GM21723 (cell line): ENCODE results near the gene ISG20L2.
"Not testable (repeated sequence)": the region's sequence is repeated elsewhere in the genome, so short reads cannot be mapped to it uniquely, and the experiment has no call there.

Source experiments
- ATAC-seq: cut with Tn5 transposase; IDR thresholded peaks from one replicate; pipeline ENCODE4 v1.9.1; 2021; ENCODE audit warnings: mild to moderate bottlenecking, moderate library complexity; ENCODE audit not compliant: unreplicated experiment

The ISG20L2 gene, protein sequence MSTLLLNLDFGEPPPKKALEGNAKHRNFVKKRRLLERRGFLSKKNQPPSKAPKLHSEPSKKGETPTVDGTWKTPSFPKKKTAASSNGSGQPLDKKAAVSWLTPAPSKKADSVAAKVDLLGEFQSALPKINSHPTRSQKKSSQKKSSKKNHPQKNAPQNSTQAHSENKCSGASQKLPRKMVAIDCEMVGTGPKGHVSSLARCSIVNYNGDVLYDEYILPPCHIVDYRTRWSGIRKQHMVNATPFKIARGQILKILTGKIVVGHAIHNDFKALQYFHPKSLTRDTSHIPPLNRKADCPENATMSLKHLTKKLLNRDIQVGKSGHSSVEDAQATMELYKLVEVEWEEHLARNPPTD

DNA sequence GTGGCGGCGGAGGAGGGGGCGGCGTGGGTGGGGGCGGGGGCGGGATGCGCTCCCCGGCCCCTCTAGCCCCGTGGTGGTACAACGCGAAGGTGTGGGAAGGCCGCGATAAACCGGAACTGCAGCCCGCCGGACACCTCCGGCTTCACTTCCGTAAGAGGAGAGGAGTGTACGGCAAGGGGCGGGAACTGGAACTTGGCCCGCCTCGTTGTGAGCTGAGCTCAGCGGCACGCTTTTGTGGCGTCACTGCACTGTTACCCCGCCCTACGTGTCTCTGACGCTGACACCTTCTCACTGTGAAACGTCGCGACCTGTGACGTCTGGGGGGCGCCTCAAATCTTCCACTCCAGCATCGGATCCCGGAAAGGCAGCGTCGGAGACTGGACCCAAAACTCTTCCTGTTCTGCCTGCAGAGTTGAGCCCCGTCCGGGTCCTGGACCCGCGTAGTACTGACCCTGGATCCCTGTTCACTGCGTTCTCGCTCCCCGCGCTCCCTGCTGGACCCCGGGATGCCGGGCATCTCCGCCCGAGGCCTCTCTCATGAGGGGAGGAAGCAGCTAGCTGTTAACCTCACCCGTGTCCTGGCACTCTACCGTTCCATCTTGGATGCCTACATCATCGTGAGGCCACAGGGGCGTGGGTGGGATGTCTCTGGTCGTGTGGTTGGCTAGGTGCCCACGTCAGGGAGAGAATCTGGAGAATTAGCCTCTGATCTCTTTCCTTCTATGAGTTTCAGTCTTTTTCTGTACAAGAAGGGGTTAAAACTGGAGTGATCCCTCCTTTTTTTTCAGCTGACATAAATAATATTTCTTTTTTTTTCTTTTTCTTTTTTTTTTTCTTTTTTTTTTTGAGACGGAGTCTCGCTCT, at the start of gene ISG20L2:
ISG20L2 (minus strand) TSS at position 168 of the 864 bp plus-strand sequence. CDS start 1,114 bp downstream, outside the sequence.
- ATAC-seq = peak; percentile 87

DNA sequence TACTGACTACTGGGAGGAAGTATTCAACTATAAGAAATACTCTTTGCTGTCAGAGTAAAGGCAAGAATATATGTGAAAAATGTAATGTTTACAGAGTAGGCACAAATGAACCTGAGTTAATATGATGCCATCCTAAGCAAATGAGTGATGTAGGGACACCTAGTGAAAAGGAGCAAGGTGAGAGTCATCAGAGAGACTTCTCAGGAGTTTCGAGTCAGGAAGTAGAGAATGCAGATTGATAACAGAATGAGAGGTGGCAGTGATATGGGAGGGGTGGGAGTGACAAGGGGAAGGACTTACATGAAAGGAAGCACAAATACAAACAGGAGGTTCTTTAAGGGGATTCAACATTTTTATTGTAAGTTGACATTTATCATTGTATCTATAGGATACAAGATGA, 49.0 kb upstream of the ISG20L2 start:
- ATAC-seq = no peak

DNA sequence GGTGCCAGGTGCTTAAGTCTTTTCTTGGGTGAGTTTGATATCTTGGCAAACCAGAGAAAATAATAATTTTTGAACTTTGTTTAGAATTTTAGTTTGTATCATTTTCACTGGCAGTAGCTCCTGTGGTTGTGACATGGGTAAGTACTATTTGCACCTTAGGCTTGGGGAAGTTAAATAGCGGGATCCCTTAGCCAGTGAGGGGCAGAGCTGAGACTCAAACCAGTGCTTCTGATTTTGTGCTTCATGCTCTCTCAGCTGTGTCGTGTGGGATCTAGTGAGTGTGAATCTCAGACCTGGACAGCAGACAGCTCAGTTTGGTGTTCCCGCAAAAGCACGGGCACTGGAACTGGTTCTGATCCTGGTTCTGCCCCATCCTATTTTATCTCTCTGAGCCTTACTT, 48.4 kb upstream of the ISG20L2 start:
- no peak for ATAC-seq

DNA sequence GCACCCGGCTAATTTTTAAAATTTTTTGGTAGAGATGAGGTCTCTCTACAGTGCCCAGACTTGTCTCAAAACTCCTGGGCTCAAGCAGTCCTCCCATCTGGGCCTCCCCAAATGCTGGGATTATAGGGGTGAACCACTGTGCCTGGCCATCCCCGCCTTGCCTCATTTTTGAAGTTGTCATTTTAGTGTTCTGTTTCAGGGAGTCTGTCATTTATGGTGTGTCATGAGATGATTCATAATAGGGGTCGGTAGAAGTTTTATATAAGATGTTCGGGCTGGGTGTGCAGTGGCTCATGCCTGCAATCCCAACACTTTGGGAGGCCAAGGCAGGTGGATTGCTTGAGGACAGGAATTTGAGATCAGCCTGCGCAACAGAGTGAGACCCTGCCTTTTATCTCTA, 47.2 kb upstream of the ISG20L2 start:
- no peak for ATAC-seq

DNA sequence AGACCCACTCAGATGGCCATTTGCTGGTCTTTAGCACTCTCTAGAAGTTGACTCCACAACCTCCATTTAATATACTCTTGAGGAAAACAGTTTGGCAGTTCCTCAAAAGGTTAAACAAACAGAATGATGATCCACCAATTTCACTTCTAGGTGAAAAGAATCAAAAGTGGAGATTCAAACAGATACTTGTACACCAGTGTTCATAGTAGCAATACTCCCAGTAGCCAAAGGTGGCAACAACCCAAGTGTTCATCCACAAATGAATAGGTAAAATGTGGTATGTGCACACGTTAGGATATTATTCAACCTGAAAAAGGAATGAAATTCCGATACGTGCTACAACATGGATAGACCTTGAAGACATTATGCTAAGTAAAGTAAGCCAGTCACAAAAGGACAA, 45.0 kb upstream of the ISG20L2 start:
- ATAC-seq = no peak

DNA sequence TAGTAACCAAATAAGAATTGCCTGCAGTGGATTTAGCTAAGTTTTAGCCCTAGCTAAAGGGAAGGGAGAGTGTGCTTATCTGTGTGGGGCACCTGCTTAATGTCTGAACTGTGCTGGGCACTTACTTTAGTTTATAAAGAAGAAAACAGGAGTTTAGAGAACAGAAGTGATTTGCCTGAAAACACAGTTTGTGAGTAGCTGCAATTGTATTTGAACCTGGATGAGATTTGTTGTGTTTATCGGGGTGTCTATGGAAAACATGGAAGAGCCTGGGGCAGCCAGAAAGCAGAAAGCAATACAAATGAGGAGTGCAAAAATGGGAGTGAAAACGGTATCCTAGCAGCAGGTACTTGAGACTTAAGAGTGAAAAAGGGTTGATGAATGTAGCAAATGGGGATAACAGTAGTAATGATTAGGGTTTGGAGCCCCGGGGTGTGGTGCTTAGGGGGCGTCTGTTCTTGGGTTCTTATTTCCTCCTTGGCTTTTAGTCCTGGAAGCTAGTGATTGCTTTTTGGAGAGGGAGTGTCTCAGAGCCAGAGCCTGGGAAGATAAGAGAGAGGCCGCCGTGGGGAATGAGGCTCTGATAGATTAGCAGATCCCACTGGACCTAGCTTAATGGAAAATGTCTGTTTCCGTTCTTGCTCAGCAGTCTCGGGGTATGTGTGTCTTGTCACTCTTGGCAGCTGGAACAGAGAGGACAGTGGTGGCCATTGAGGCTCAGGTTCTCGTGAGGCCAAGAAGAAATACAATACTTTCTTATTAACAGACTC, 44.3 kb upstream of the ISG20L2 start:
- ATAC-seq = no peak

DNA sequence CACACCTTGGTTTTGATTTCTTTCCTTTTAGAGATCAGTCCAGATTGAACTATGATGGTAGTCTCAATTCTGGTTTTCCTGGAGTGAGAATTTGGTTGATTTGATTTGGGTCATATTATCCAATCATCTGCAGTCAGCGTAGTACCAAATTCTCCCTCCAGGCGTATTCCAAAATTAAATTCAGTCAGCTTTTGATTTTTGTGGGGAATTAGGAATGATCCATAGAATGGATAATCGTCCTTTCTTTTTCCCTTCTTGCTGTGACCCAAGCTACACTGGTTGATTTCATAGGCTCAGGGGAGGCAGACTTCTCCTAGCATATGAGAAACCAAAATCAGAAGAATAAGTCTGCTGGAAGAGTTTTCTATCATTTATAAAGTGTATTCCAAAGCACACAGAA, 43.7 kb upstream of the ISG20L2 start:
- no peak for ATAC-seq

DNA sequence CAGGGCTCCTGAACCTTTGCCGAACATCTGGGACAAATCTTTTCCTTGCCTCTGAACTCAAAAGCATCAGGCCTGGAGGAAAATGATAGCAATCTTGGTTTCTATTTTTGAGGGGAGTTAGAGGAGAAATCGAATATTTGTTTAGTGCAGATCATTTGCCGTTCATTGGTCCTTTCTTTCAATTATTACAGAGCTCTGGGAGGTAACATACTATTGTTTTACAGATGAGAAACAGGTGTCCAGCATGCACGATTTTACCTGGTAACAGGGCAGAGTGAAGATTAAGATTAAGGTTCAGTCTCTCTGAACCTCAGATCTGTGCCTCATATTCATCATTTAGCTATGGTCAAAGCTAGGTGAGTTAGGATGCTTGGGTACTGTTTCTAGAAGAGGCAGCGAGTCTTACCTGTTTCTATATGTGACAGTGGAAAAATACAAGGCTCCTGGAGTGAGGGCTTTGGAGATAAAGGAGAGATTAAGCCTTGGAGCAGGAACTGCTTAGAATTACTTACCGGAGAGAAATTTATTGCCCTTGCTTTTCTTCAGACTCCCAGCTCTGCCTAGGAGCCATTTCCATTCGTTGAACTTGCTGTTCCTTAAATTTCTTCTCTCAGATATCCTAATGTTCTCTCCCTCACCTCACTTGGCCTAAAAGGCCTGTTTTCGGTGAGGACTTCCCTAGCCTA, 40.2 kb upstream of the ISG20L2 start:
- no peak for ATAC-seq

DNA sequence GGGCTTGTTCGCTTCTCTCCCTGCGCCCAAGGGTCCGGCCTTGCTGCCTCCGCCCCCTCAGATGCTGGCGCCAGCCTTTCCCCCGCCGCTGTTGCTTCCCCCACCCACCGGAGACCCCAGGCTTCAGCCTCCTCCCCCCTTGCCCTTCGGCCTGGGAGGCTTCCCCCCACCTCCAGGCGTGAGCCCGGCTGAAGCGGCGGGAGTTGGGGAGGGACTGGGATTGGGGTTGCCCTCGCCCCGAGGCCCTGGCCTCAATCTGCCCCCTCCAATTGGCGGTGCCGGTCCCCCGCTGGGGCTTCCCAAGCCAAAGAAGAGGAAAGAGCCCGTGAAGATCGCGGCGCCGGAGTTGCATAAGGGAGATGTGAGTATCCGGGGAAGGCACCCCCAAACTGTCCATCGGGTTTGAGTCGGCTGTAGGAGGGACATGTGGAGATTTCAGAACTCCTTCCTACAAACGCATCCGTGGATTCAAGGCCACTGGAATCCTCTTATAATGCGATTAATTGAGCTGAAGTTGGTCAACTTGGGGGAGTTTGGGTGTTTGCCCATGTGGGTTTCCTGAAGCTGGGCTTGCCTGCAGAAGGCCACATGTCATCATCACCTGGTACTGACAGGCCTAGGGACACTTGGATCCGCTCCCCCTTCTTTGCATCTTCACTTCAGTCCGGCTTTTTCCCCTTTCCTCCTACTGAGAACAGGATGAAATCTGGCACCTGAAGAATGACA, 39.5 kb upstream of the ISG20L2 start:
- peak; percentile 7 for ATAC-seq

DNA sequence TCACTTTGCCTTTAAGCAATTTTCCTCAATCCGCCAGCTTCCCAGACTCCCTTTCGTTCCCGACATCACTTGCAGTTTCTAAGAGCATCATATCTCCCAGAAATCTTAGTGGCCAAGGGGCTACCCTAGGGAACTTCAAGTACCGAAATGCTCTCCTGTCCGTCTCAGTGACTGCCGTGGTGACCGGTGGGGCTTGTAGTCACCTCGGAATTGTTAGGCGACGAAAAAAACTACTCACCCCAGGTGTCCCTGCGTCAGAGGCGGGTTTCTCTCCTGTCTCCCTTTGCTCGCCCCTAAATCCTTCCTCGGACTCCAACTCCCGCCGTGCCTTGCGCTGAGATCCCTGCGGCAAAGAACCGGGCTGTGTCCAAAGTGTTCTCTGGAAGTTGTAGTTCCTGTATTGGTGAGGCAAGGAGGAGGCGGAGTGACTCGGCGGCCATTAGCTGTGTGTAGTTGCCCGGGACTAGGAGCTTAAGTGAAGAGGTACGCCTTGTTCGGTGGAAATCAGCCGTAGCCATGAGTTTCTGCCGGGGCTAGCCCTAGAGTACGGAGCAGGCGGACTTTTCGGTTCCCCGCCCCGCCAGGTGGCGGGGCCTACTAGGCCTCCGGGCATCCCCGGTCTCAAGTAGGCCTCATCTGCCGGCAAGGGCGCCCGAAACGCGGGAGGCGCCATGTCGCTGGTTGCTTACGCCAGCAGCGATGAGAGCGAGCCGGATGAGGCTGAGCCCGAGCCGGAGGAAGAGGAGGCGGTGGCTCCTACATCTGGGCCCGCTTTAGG, 38.7 kb upstream of the ISG20L2 start, which contains the start of gene PRCC:
PRCC (plus strand) TSS at position 435 of the 778 bp plus-strand sequence; CDS start at position 672, 237 bp downstream.
- ATAC-seq = peak; percentile 93

DNA sequence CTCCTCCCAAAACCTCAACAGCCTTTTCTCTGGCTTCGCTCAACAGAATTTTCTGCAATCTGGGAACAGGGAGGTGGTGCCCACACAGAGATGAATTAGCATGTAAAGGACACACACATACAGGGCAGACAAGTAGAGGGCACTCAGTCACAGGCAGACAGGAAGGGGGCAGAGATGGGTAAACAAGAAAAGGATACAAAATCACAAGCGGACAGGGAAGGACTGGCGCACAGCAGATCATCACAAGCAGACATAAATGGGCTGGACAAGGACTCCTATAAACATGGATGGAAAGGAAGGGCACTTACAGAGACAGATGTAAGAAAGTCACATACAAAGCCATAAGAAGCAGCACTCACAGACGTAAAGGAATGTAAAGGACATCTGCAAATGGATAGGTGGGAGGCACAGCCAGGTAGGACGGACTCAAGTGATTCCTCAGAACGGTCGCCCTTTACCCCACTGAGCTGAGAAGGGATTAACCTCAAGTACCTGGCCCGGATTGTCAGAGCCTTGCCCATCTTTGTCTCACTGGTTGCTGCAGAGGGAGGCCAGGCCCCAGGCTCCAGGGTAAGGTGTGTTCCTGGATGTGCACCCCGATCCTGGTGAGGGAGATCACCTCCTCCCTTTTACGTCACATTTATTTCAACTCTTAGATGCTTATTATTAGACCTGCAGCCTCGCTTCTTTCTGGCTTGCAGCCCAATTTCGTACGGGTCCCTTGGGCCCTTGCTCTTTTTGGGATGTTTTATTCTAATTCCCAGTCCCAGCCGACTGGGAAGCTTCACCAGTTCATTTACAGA, 37.9 kb upstream of the ISG20L2 start:
- ATAC-seq = peak; percentile 9

DNA sequence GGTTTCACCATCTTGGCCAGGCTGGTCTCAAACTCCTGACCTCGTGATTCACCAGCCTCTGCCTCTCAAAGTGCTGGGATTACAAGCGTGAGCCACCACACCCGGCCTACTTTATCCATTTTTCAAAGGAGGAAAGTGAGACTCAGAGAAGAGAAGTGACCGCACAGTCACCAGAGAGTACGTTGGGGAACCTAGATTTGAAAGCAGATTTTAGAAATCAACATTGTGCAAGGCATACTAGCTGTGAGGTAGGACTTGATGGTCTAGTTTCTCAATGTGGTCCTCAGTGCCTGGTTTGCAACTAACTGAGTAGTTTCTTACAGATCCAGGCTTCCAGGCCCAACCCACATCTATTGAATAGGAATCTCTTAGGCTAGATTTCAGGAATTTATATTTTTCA, 37.1 kb upstream of the ISG20L2 start:
- no peak for ATAC-seq

DNA sequence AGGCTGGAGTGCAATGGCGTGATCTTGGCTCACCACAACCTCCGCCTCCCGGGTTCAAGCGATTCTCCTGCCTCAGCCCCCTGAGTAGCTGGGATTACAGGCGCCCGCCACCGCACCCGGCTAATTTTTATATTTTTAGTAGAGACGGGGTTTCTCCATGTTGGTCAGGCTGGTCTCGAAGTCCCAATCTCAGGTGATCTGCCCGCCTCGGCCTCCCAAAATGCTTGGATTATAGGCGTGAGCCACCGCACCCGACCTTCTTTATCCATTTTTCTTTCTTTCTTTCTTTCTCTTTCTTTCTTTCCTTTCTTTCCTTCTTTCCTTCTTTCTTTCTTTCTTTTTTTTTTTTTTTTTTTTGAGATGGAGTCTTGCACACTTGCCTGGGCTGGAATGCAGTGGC, 36.6 kb upstream of the ISG20L2 start:
- ATAC-seq = not testable (repeated sequence)

DNA sequence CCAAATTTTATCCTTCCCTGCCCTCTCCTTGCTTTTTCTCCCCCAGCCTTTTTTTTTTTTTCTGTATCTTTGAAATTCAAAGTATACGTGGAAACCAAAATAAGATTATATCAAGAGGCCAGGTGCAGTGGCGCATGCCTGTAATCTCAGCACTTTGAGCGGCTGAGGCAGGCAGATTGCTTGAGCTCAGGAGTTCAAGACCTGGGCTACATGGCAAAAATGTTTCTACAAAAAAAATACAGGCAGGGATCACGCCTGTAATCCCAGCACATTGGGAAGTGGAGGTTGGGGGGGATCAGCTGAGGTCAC, 32.2 kb upstream of the ISG20L2 start:
- no peak for ATAC-seq

DNA sequence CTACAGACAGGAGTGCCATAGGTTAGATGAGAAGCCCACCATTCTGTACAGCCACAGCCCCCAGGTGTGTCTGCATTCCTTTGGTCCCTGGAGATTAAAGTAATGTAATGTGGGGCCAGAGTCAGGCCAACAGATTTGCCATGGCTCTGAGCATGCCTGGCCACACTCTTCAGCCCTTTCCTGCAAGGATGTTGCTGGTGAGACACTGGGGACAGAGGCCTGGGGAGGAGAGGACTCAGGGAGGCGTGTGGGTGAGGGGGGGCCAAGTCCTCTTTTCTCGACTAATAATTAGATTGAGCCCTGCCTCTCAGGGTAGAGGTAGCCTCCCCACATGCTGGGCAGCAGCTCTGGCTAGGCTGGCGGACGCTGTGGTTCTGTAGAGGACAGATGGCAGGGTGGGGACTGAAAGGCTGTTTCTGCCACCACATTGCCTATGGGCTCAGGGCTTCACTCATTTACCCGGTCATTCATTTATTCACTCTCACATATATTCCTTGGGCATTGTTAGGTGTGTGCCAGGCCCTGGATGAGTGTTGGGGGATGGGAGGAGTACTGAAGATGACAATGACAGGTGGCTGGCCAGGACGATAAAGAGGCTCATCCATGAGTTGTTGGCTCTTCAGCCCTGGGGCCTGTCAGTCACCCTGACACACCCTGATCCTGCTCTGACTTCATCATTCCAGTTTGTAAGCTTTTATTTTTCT, 31.7 kb upstream of the ISG20L2 start:
- no peak for ATAC-seq

DNA sequence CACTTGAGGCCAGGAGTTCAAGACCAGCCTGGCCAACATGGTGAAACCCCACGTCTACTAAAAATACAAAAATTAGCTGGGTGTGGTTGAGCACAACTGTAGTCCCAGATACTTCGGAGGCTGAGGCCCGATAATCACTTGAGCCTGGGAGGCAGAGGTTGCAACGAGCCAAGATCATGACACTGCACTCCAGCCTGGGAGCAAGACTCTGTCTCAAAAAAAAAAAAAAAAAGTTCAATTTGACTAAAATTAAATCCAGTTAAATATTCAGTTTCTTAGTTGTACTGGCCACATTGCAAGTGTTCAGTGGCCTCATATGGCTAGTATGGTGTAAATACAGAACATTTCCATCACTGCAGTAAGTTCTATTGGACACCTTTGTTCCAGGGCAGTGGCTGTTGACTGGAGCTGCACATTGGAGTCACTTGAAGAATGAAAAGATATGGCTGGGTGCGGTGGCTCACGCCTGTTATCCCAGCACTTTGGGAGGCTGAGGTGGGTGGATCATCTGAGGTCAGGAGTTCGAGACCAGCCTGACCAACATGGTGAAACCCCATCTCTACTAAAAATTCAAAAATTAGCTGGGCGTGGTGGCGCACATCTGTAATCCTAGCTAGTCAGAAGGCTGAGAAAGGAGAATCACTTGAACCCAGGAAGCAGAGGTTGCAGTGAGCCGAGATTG, 29.1 kb upstream of the ISG20L2 start:
- ATAC-seq = not testable (repeated sequence)

DNA sequence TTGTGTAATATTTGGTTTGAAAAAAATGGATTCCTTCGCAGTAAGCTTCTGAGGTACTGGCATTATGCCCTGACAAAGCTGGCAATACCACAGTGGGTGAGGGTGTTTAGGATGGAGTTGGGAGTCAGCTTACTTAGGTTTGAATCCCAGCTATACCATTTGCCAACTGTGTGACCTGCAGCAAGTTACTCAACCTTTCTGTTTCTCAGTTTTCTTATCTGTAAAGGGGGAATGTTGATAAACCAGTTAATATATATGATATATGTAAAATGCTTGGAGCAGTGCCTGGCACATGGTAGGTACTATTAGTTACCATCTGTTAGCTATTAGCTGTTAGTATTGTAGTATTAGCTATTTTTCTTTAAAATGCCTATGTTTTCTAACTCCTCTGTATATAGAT, 27.8 kb upstream of the ISG20L2 start:
- no peak for ATAC-seq
